Stimulated activated naive CD4-positive, alpha-beta T cell treated with Interleukin-2 at 50 U/mL for 16 hours (primary cell): ENCODE measurements around the gene FMN2.

Source experiments
- DNase-seq: peaks from one replicate; lab custom pipeline; 2025; lab: John Stamatoyannopoulos, UW

The FMN2 gene

DNA sequence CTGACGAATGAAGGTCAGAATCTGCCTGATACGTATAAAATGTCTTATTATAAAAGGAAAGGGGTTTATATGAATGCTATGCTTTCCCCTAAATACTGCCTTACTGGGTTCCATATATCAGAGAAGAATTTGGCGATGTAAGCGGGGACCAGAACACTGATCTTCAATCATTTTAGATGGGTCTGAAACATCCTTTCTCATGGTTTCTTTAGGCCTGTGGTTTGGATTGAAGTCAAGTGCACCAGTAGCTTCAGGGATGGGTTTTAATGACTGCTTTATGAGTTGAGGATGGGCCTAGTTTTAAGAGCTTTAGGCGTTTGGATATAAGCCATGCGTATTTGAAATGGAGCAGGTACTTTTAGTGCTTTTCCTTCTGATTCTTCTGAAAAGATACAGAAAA lies 6.9 kb downstream of the FMN2 start:
- DNase-seq = no peak

DNA sequence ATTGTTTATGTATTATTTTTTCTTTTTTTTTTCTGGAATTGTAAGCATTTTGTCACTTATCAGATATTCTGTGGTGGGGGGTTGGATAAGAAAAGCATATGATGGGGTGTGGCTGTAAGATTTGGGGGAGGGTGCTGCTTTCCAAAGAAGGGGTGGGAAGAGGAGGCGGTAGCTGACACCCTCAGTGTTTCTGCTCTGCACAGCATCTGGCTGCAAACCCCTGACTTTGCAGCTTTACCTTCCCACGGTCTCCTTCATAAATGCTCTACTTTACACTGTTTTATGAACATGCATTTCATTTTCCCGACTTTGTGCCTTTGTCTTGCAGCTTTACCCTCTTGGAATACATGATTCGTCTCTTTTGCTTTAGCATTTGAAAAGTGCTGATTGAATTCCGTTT lies 7.6 kb downstream of the FMN2 start:
- no peak for DNase-seq

DNA sequence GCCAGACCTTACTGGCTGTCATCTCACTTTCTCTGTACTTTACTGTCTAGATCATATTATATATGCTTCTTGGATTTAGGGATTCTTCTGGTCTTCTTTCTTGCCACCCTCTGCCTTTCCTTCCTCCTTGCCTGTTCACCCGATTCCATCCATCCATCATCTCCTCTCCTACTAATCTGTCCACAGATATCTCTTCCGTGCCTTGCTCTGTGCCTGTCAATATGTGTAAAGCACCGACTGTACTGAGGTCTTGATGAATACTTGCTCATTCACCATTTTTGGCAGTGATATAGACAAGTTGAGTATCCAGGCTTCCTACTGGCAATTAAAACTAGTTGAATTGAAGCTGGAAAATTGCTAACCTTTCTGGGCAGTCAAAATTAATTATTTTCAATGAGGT lies 8.1 kb downstream of the FMN2 start:
- no peak for DNase-seq

DNA sequence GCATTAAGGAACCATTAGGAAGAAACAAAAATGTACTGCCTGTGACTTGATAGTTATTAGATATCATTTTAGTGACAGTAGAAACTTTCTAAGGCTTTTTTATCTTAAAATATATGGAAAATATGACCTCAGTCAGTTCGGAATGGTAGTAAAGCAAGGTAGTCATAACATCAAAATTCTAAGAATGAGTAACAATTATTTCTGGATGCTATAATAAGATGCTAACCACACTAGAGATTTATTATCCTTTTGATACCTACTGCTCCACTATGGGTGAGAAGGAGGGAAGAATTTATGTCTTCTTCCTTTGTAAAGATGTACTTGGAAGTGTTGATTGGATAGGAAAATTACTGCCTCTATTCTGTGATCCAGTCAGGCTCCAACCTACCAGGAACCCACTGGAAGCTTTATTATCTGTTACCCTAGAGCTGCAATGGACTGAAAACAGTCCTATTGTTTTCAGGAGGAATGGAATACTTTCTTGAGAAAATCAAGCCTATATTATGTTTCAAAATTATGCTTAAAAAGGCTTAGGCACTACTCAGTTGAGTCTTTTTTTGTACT lies 8.8 kb downstream of the FMN2 start:
- DNase-seq = no peak

DNA sequence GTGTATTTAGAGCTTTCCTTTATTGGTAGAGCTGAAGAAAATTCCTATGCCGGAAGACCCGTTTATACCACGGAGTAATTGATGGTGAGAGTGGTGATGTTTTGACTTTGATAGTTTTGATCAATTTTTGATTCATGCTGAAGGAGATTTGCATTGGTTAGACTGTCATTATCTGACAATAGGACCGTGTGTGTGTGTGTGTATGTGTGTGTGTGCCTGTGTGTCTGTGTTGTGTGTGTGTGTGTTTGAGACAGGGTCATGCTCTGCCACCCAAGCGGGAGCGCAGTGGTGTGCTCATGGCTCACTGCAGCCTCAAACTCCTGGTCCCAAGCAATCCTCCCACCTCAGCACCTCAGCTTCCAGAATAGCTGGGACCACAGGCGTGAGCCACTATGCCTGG lies 9.6 kb downstream of the FMN2 start:
- DNase-seq = no peak

DNA sequence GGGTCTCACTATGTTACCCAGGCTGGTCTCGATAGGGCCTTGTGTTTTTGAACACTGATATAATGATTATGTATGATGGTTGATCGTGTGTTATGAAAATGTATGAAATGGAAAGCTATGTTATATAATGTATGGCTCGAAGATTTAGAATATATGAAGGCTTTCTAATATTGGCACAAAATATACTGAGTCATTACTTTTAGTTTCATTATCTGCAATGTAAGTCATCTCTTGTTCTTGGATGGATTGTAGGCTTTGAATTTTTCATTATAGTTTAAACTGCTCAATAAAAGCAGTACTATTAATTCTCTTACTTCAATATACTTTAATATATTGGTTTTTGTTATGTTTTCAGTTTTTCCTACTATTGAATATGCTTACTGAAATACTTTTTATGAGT lies 10.1 kb downstream of the FMN2 start:
- no peak for DNase-seq

DNA sequence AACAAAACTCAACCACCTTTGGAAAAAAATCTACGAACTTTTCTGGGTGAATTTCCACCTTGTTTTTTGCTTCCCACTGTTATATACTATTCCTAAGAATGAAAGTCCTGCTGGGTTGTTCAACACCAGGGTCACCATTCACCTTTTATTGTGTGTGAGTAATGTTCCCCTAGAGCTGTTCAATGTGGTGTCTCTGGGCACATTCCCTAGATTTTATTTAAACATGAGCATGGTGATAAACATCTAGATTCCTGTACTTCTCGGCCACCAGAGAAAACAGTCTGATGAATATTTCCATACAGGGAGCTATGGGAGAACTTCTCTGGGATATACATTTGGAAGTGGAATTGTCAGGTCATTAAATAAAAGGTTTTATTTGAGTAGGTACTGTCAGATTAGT lies 13.0 kb downstream of the FMN2 start:
- DNase-seq = no peak

DNA sequence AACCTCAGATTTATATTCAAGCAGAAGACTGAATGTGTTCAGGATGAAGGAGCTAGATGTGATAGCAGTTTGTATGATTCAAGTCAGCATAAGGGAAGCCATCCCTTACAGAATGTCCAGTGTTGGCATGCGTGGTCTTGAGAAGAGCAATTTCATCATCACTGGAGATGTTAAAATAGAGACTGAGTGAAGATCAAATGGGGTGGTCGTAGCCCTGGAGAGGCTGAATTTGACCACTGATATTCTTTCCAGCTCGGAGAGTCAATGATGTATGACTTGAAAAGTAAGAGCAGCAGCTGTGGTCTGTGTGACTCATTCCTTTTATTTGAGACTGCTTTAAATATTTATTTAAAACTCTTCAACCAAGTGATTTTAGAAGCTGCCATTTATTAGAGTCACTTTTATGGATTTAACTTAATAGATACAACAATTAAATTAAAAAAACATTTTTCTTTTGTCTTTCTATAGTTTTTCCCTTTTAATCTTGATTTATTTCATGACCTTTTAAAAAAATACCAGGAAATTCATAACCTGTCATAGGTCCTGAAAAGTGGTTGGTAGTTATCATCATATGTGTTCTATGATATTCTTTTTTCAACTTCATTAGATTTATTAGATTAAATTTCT lies 15.5 kb downstream of the FMN2 start:
- no peak for DNase-seq

DNA sequence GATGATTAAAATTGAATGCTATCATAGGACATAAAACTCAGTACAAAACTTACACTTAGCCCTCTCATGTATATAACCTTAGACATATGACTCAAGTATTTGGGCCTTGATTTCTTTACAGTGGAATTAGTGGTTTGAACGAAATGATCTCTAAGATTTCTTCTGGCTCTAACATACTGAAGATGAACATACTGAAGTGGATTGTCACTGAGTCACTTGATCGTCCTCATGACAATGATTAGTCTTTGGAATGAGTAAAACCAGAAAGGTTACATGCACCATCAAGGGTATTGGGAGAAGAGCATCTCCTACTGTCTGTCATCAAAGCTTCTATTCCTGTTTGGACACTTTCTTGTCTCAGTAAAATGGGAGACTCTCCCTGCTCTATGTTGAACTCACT lies 17.4 kb downstream of the FMN2 start:
- DNase-seq = no peak

DNA sequence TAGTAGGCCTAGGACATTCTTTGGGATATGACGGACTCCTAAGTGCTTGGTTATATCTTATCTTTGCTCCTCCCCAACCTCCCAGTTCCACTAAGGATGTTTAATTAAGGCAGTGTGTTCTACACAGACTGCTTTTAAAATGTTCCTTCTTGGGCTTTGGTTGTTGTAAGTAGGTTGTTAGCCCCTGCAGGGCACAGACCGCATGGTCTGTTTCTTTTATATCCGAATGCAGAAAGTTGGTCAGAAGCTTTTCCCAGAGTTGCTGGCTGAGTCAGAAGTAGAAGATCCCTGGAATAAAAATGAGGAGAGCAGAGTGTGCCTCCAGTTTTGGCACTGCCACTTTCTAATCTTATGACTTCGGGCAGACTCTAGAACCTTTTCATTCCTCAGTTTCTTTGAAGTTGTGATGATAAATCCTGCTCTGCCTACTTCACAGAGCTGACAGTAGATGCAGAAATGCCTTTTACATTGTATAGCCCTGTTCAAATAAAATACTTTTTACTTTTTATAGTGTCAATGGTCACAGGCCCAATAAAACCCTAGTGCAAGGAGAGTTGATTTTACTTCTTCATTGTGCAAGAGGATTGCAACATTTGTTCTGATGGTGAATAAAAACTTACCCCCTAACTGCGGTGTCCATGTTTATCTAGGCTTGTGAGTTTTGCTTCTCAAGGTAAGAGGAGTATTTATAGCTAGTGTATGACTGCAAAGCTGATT lies 18.4 kb downstream of the FMN2 start:
- DNase-seq = no peak

DNA sequence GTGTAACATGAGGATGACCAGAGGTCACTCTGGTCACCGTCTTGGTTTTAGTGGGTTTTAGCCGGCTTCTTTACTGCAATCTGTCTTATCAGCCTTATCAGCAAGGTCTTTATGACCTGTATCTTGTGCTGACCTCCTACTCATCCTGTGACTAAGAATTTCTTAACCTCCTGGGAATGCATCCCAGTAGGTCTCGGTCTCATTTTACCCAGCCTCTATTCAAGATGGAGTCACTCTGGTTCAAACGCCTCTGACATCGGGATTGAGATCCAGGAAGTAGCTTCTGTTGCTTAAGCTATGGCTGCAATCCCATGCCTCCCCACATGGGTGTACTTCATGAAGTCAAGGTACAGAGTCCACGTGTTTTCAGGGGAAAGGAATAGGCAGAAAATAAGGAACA lies 19.9 kb downstream of the FMN2 start:
- no peak for DNase-seq

DNA sequence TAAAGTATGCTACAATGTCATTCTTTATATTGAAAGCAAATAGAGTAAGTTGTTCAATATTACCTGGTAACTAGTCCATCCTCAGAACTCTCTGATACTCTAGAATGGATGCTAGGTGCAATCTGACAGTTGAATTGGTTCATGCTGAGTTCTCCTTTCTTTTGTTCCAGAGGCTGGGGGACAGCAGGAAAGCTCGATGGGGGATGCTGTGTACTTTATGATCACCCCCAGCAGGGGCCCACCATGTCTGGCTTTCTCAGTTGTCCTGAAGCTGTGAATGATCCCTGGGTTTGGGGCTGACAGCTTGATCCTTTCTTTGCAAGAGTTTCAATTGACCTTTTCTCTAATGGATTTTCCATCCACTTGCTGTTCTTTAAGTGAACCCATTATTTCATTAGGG lies 22.5 kb downstream of the FMN2 start:
- DNase-seq = no peak

DNA sequence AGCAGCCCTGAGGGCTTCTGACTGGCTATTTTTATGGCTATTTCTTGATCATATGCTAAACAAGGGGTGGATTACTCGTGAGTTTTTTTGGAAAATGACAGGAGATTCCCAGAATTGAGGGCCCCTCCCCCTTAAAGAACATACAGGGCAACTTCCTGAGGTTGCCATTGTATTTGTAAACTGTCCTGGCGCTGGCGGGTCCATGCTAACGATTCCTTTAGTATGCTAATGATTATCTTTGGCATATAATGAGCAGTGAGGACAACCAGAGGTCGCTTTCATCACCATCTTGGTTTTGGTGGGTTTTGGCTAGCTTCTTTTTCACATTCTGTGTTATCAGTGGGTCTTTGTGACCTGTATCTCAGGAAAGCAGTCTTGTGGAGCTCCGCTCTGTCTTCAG lies 24.1 kb downstream of the FMN2 start:
- DNase-seq = no peak

DNA sequence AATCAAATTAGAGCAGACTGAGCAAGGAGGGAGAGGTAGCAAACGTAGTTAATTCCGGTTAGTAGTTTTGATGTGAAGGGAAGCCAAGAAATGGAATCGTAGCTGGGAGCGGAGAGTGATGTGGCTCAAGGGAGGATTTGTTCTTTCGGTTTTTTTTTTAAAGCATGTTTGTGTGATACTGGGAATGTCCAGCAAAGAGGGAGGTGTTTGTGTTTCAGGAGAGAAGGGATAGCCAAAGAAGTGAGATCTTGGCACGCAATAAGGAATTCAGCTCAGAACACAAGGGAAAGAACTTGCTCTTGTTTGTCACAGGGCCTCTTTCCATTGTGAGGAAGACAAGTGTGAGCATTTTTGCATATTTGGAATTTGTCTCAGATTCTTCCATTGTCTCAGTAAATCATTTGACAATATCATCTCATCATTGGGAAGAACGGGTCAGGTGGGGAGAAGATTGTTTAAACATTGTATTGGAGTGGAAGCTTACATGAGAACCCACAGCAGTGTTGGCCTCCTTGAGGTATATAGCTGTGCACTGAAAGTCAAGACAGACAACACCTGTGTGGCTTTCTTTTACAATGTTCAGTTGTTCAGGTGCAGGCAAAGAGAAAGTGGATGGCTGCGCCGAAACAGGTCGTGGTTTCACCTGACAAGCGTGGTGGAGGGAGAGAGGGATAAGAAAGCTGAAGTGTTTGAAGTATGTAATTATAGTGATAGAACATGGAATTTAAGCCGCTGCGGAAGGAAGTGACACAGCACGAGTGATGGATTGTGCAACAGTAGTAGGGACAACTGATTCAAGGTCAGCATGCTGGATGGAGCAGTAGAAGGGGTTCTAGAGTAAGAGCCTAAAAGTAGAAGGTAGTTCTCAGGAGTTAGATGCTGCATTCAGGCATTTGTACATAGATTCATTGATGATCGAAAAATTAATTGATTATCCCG lies 25.4 kb downstream of the FMN2 start:
- no peak for DNase-seq

DNA sequence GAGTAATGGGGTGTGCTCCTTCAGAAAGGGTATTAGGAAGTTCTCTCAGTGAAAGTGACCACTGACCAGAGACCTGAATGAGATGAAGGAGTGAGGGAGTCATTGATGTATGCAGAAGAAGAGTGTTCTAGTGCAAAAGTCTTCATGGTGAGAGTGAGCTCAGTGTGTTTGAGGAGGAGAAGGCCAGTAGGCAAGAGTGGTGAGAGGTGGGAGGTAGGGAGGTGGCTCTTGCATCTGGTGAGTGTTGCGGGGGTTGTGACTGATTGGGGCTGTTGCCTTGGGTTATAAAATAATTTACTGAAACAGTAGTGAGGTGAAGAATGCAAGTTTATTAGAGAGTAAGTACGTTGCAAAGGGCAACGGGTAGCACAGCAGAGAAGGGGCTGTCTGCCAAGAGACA lies 26.2 kb downstream of the FMN2 start:
- no peak for DNase-seq

DNA sequence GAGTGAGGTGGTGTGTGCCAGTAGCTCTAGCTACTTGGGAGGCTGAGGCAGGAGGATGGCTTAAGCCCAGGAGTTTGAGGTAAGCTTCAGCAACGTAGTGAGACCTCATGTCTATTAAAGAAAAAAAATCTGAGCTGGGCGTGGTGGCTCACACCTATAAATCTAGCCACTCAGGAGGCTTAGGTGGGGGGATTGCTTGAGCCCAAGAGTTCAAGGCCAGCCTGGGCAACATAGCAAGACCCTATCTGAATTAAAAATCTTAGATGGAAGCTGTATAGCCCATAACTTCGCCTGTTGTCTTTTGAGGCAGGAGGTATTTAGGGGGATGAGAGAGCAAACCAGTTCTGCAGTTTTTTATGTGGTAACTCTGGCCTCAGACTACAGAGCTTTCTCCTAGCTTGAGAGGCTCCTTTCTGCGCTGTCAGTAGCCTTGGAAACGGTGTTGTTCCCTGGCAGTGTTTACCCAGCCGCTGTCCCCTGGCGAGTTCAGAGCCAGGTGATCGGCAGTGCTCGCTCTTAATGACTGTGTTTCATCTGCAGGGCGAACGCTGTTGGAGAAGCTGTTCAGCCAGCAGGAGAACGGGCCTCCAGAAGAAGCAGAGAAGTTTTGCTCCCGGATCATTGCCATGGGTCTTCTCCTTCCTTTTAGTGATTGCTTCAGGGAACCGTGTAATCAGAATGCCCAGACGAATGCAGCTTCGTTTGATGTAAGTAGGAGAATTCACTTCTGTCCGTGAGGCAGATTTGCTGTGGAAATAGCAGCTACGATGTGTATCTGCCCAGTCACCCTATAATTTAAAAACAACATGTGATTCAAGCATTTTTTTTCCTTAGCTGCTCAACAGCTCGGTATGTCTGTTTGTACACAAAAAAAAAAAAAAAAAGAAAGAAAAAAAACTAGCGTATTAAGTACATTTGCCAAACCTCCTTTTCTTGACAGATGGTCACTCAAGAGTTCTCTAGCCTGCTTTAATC lies 31.2 kb downstream of the FMN2 start:
- DNase-seq = no peak

DNA sequence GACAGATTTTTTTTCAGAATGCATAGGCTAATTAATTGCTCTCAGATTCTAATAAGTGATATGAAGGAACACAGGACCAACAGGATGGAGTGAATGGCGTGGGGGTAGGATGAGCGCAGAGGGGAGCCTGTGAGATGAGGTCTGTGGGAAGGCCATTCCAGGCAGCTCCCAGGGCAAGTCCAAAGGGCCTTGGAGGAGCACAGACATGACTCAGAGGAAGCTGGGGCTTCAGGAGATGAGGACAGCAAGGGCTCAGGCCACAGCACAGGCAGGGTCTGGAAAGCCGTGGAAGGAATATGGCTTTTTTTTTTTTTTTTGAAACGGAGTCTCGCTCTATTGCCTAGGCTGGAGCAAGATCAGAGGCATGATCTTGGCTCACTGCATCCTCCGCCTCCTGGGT lies 35.1 kb downstream of the FMN2 start:
- no peak for DNase-seq

DNA sequence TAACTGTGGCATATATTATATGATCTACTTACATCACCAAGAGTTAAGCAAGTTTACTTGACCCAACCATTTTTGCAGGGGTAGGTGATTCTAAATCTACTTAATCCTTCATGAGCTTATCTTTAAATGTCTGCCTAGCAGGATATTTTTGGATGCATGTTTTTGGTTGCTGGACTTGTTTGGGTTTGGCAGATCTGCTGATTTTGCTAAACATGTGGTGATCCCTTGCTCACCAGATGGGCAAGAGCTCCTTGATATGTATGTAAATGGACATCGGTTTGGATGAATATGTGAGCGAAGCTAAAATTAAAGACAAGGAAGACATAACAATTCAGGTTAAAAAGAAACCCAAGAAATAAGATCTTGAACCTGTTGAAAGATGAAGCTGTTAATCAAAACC lies 36.7 kb downstream of the FMN2 start:
- no peak for DNase-seq

DNA sequence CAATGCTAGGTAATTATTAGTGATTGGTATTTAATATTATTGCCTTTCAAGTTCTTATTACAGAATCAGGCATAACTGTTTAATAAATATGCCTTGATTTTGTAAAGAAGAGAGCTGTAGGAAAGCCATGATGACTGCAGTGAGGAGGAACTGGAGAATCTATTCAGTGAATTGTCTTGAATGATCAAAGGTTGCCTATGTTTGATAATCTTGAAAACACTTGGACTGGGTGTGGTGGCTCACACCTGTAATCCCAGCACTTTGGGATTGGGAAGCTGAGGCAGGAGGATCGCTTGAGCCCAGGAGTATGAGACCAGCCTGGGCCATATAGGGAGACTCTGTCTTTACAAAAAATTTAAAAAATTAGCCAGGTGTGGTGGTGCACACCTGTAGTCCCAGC lies 42.4 kb downstream of the FMN2 start:
- no peak for DNase-seq

DNA sequence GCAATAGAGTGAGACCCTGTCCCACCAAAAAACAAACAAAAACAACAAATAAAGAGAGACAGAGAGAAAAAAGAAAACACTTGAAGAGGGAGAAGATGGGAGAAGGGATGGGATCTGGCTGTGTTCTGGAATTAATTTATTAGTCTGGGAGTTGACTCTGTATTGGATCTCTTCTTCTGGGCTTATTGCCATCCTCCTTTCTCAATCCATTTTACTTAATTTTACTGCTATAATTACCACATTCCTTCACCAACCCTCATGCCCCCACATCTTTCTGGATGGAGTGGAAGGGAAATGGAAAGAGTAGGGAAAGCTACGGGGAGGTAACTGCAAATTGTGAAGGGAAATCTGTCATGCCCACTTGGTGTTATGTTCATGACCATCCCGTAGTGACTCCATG lies 42.9 kb downstream of the FMN2 start:
- DNase-seq = no peak

DNA sequence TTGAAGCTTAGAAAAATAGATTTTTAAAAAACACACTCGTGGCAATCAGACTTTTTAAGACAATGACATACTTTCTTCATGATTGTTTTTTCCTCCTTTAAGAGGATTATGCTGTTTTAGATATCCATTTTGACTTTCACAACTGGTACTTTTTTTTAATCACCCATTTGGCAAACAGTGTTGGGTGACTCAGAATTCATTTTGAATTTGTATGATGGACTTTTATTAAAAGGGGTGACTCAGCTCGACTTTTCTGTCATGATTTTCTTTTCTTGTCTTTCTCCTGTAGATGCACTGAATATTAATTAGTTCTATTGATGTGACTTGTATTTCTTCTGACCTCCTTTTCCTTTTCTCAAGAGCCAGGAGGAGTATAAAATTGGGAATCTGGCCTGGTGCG lies 44.7 kb downstream of the FMN2 start:
- no peak for DNase-seq

DNA sequence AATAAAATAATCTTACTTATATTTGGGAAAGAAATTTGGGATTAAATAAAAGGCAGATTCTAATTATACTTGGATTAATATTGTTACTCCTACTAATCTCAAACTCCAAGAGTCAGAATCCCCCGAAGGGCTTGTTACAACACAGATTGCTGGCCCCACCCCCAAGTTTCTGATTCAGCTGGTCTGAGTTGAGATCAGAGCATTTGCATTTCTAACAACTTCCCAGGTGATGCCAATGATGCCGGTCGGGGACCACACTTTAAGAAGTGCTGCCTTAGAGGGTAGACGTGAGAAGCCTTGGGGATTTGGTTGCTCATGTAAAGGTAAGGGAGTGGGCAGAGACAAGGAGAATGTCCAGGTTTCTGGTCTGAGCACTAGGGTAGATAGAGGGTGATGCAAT lies 47.2 kb downstream of the FMN2 start:
- DNase-seq = no peak
